DOHH2 (cell line): Measurements from ENCODE around the gene FRK.
"Not testable (repeated sequence)": the region's sequence is repeated elsewhere in the genome, so short reads cannot be mapped to it uniquely, and the experiment has no call there.

Experiments
- EZH2phosphoT487 ChIP-seq: fragments of 200-600 bp; sonication (generic); IDR thresholded peaks from 2 replicates; pipeline ENCODE4 v1.6.1; 2017; ENCODE audit warnings: borderline replicate concordance, mild to moderate bottlenecking, antibody characterized with exemption, low read length, moderate library complexity, mixed read lengths
- TF ChIP-seq, protein P1 (sequence below): fragments of 200-600 bp; sonication (generic); IDR thresholded peaks from one replicate; pipeline ENCODE4 v1.5.1; 2014; ENCODE audit warnings: antibody characterized with exemption, mild to moderate bottlenecking, low read depth, low read length; ENCODE audit not compliant: poor library complexity, severe bottlenecking

DNA sequence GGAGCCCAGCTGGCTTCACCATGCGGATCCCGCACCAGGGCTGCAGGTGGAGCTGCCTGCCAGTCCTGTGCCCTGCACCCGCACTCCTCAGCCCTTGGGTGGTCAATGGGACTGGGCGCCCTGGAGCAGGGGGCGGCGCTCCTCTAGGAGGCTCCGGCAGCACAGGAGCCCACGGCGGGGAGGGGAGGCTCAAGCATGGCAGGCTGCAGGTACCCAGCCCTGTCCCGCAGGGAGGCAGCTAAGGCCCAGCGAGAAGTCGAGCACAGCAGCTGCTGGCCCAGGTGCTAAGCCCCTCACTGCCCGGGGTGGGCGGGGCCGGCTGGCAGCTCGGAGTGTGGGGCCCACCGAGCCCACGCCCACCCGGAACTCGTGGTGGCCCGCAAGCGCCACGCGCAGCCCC, 132.7 kb downstream of the FRK start:
- TF ChIP-seq, protein P1, sequence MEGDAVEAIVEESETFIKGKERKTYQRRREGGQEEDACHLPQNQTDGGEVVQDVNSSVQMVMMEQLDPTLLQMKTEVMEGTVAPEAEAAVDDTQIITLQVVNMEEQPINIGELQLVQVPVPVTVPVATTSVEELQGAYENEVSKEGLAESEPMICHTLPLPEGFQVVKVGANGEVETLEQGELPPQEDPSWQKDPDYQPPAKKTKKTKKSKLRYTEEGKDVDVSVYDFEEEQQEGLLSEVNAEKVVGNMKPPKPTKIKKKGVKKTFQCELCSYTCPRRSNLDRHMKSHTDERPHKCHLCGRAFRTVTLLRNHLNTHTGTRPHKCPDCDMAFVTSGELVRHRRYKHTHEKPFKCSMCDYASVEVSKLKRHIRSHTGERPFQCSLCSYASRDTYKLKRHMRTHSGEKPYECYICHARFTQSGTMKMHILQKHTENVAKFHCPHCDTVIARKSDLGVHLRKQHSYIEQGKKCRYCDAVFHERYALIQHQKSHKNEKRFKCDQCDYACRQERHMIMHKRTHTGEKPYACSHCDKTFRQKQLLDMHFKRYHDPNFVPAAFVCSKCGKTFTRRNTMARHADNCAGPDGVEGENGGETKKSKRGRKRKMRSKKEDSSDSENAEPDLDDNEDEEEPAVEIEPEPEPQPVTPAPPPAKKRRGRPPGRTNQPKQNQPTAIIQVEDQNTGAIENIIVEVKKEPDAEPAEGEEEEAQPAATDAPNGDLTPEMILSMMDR, result not testable (repeated sequence)
- TF ChIP-seq EZH2phosphoT487, result not testable (repeated sequence)
